Body of pancreas (tissue), 4 donors: ENCODE data around the gene RPL9. TPM values are rescaled to one million over a fixed set of nuclear protein-coding genes. Genes with fewer than 3 reads are reported as not detected.

Experiments used
- ATAC-seq: fragments of 150-250 bp; one replicate; pipeline ENCODE4 v1.9.1; 2016
- DNase-seq, 4 donors: peaks; one replicate each; pipeline ENCODE4 v3.0.0-alpha.2; 2019
- H3K27ac ChIP-seq, 4 donors: fragments of 200-600 bp; sonication (generic); 1 replicate in 3 of 4; 2 replicates in 1 of 4; pipeline versions ENCODE4 v1.5.1 to v1.6.1; 2016 to 2019; ENCODE audit warnings: mild to moderate bottlenecking in 1 of 4, mixed read lengths in 1 of 4, moderate library complexity in 1 of 4
- H3K27me3 ChIP-seq, 2 donors: fragments of 200-600 bp; sonication (generic); one replicate each; pipeline ENCODE4 v1.6.0; 2016; ENCODE audit warnings: mild to moderate bottlenecking in 1 of 2
- H3K36me3 ChIP-seq, 2 donors: fragments of 200-600 bp; sonication (generic); replicated peaks in 1 of 2; 2 replicates each; pipeline ENCODE4 v1.5.1; 2016; ENCODE audit warnings: low read depth in 2 of 2; ENCODE audit not compliant: insufficient read depth in 1 of 2
- H3K4me1 ChIP-seq: fragments of 200-600 bp; sonication (generic); one replicate; pipeline ENCODE4 v1.6.0; 2016
- H3K4me3 ChIP-seq, 2 donors: fragments of 200-600 bp; sonication (generic); 1 replicate in 1 of 2; 2 replicates in 1 of 2; pipeline ENCODE4 v1.5.1; 2016 to 2019
- H3K9me3 ChIP-seq, 3 donors: fragments of 200-600 bp; sonication (generic); 1 replicate in 2 of 3; 2 replicates in 1 of 3; pipeline ENCODE4 v1.5.1; 2016
- POLR2A ChIP-seq, 3 donors: fragments of 450-650 bp; IDR thresholded peaks; one replicate each; pipeline ENCODE4 v1.6.1; 2016; ENCODE audit warnings: antibody characterized with exemption in 3 of 3, mild to moderate bottlenecking in 2 of 3
- WGBS, 2 donors: methylation state at CpG; one replicate each; pipeline ENCODE4 v1.1.5; 2017; 5-methylcytosine and 5-hydroxymethylcytosine counted together
- intact Hi-C: fragments of 100-400 bp; cut with DNase I; formaldehyde crosslinking; loops from one replicate; pipeline ENCODE4 v1.15.1; 2023
- microRNA-seq, 2 donors: library from miRNA; unstranded; fragments of <30 nt; microRNA quantifications; one replicate each; pipeline ENCODE4, GENCODE V29; 2016; ENCODE audit warnings: borderline number of aligned reads in 2 of 2, borderline replicate concordance in 2 of 2
- small RNA-seq: library from RNA; depleted of rRNA; stranded (forward); fragments of <200 nt; gene quantifications from one replicate; pipeline ENCODE3, GENCODE V24; 2016
- total RNA-seq, 2 donors: library from RNA; depleted of rRNA; stranded (reverse); fragments of >200 nt; gene quantifications; one replicate each; pipeline ENCODE4 v1.1.0, GENCODE V29; 2016
- TF ChIP-seq, protein P1 (sequence below), 7 experiments: fragments of 450-650 bp in 4 of 7; fragments of 200-600 bp in 3 of 7; sonication (generic) in 3 of 7; IDR thresholded peaks; one replicate each; pipeline ENCODE4 v1.5.1; 2016 to 2019; ENCODE audit warnings: antibody characterized with exemption in 7 of 7

Gene RPL9
- total RNA-seq, 2 donors from 2014 or later, result 811 to 1,738 TPM

DNA sequence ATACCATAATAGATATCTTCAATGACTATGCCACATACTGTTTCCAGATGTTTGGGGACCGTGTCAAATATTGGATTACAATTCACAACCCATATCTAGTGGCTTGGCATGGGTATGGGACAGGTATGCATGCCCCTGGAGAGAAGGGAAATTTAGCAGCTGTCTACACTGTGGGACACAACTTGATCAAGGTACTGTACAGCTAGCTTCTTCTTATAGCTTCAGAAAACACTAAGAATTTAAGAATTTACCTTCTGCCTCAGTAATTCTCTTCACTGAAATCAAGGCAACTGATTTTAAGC lies 51.2 kb downstream of the RPL9 start:
- Histone ChIP-seq H3K9me3 (no peaks in the 10 kb centered on the region), H3K36me3 (no peaks in the 10 kb centered on the region), H3K27ac (peak overlapping the region; percentile 25 to 76 (median 36)), H3K27me3 (no peaks in the 10 kb centered on the region), H3K4me1 (peaks cover 19% of the 10 kb centered on the region), H3K4me3 (peak overlapping the region in 1 of 2 donors; percentile 1)
- ATAC-seq (peak; percentile 68), DNase-seq (peak in 2 of 4 donors; percentile 29 to 52)
- WGBS, 2 donors, result 13 to 25% methylated on average over 1 of the region's 1 CpG
- TF ChIP-seq, protein P1, sequence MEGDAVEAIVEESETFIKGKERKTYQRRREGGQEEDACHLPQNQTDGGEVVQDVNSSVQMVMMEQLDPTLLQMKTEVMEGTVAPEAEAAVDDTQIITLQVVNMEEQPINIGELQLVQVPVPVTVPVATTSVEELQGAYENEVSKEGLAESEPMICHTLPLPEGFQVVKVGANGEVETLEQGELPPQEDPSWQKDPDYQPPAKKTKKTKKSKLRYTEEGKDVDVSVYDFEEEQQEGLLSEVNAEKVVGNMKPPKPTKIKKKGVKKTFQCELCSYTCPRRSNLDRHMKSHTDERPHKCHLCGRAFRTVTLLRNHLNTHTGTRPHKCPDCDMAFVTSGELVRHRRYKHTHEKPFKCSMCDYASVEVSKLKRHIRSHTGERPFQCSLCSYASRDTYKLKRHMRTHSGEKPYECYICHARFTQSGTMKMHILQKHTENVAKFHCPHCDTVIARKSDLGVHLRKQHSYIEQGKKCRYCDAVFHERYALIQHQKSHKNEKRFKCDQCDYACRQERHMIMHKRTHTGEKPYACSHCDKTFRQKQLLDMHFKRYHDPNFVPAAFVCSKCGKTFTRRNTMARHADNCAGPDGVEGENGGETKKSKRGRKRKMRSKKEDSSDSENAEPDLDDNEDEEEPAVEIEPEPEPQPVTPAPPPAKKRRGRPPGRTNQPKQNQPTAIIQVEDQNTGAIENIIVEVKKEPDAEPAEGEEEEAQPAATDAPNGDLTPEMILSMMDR (IDR thresholded peaks at IDR 0.05), result no peak
- no peak for TF ChIP-seq POLR2A (IDR thresholded peaks at IDR 0.05)
- intact Hi-C loops, result no loop called here

DNA sequence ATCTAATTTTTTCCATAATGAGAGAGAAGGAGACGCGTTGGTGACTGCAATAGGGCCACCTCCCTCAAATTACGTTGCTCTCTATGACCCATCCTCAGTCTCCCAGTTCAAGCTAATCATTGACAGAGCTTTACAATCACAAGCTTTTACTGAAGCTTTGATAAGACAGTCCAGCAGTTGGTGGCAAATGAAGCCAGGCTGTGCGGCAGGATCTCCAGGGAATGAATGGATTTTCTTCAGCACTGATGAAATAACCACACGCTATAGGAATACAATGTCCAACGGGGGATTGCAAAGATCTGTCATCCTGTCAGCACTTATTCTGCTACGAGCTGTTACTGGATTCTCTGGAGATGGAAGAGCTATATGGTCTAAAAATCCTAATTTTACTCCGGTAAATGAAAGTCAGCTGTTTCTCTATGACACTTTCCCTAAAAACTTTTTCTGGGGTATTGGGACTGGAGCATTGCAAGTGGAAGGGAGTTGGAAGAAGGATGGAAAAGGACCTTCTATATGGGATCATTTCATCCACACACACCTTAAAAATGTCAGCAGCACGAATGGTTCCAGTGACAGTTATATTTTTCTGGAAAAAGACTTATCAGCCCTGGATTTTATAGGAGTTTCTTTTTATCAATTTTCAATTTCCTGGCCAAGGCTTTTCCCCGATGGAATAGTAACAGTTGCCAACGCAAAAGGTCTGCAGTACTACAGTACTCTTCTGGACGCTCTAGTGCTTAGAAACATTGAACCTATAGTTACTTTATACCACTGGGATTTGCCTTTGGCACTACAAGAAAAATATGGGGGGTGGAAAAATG lies 51.7 kb downstream of the RPL9 start, which contains the start of gene KLB:
TSS of gene KLB (plus strand) at position 168 of the 821 bp plus-strand sequence. CDS start at position 188, 20 bp downstream.
- DNase-seq (peak; percentile 39 to 61 (median 46)), ATAC-seq (peak; percentile 74)
- Histone ChIP-seq H3K27ac (peak within 1 kb of the TSS; percentile 25 to 76 (median 36)), H3K9me3 (no peaks in the 10 kb centered on the region), H3K27me3 (no peaks in the 10 kb centered on the region), H3K4me1 (peaks cover 15% of the 10 kb centered on the region), H3K4me3 (peak within 1 kb of the TSS in 1 of 2 donors; percentile 1), H3K36me3 (no peaks in the 10 kb centered on the region)
- TF ChIP-seq, protein P1 (IDR thresholded peaks at IDR 0.05), result no peak
- peak in 2 of 3 donors; percentile 68 to 70 for TF ChIP-seq POLR2A (IDR thresholded peaks at IDR 0.05)
- intact Hi-C loops, result no loop called here
- 14 to 20% methylated on average over 12 of the region's 12 CpGs for WGBS, 2 donors

Small RNAs within 50 kb of the gene (microRNA-seq; reads per million reads assigned to microRNA genes)
- gene MIR5591, result 0 reads per million in 2 donors

Small RNAs within 50 kb of the gene (small RNA-seq; reads per million reads assigned to genes)
- gene MIR5591 (not detected), gene RF00019 (not detected)

Other genes with a start within 250 kb of the RPL9 start
- gene RFC1, start 92.6 kb downstream of the RPL9 start, total RNA-seq, result 10 to 100 TPM; 30.9 to 46.8 TPM
- 1 to 10 TPM; 2.1 to 3.6 TPM for gene KLB, start 52.0 kb downstream of the RPL9 start, total RNA-seq
- 10 to 100 TPM in 1 of 2 donors, 1 to 10 TPM in 1; 4.9 to 15.3 TPM for gene LIAS, start 134 bp upstream of the RPL9 start, total RNA-seq
- 100 to 1,000 TPM in 1 of 2 donors, 10 to 100 TPM in 1; 71.1 to 107 TPM for gene UGDH, start 68.5 kb upstream of the RPL9 start, total RNA-seq
- gene SMIM14, start 179.9 kb upstream of the RPL9 start, total RNA-seq, result 10 to 100 TPM; 24.4 to 26.2 TPM
- gene UBE2K, start 239.2 kb upstream of the RPL9 start, total RNA-seq, result 10 to 100 TPM; 12.2 to 19.5 TPM